ENCODE measurements around the gene CIDEB. TPM values are rescaled to one million over a fixed set of nuclear protein-coding genes. Genes with fewer than 3 reads are reported as not detected.

The CIDEB gene
- total and polyA plus RNA-seq, 9 of the 15 experiments (the other 6 are each of a cell fraction or from before 2014, with no cell fraction given): 0.03 to 0.35 (median 0.09) TPM; not detected in 3

DNA sequence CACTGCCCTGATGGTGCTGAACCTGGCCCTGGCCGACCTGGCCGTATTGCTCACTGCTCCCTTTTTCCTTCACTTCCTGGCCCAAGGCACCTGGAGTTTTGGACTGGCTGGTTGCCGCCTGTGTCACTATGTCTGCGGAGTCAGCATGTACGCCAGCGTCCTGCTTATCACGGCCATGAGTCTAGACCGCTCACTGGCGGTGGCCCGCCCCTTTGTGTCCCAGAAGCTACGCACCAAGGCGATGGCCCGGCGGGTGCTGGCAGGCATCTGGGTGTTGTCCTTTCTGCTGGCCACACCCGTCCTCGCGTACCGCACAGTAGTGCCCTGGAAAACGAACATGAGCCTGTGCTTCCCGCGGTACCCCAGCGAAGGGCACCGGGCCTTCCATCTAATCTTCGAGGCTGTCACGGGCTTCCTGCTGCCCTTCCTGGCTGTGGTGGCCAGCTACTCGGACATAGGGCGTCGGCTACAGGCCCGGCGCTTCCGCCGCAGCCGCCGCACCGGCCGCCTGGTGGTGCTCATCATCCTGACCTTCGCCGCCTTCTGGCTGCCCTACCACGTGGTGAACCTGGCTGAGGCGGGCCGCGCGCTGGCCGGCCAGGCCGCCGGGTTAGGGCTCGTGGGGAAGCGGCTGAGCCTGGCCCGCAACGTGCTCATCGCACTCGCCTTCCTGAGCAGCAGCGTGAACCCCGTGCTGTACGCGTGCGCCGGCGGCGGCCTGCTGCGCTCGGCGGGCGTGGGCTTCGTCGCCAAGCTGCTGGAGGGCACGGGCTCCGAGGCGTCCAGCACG is 8.2 kb upstream of the CIDEB start (continued):
- TF ChIP-seq, protein P1, sequence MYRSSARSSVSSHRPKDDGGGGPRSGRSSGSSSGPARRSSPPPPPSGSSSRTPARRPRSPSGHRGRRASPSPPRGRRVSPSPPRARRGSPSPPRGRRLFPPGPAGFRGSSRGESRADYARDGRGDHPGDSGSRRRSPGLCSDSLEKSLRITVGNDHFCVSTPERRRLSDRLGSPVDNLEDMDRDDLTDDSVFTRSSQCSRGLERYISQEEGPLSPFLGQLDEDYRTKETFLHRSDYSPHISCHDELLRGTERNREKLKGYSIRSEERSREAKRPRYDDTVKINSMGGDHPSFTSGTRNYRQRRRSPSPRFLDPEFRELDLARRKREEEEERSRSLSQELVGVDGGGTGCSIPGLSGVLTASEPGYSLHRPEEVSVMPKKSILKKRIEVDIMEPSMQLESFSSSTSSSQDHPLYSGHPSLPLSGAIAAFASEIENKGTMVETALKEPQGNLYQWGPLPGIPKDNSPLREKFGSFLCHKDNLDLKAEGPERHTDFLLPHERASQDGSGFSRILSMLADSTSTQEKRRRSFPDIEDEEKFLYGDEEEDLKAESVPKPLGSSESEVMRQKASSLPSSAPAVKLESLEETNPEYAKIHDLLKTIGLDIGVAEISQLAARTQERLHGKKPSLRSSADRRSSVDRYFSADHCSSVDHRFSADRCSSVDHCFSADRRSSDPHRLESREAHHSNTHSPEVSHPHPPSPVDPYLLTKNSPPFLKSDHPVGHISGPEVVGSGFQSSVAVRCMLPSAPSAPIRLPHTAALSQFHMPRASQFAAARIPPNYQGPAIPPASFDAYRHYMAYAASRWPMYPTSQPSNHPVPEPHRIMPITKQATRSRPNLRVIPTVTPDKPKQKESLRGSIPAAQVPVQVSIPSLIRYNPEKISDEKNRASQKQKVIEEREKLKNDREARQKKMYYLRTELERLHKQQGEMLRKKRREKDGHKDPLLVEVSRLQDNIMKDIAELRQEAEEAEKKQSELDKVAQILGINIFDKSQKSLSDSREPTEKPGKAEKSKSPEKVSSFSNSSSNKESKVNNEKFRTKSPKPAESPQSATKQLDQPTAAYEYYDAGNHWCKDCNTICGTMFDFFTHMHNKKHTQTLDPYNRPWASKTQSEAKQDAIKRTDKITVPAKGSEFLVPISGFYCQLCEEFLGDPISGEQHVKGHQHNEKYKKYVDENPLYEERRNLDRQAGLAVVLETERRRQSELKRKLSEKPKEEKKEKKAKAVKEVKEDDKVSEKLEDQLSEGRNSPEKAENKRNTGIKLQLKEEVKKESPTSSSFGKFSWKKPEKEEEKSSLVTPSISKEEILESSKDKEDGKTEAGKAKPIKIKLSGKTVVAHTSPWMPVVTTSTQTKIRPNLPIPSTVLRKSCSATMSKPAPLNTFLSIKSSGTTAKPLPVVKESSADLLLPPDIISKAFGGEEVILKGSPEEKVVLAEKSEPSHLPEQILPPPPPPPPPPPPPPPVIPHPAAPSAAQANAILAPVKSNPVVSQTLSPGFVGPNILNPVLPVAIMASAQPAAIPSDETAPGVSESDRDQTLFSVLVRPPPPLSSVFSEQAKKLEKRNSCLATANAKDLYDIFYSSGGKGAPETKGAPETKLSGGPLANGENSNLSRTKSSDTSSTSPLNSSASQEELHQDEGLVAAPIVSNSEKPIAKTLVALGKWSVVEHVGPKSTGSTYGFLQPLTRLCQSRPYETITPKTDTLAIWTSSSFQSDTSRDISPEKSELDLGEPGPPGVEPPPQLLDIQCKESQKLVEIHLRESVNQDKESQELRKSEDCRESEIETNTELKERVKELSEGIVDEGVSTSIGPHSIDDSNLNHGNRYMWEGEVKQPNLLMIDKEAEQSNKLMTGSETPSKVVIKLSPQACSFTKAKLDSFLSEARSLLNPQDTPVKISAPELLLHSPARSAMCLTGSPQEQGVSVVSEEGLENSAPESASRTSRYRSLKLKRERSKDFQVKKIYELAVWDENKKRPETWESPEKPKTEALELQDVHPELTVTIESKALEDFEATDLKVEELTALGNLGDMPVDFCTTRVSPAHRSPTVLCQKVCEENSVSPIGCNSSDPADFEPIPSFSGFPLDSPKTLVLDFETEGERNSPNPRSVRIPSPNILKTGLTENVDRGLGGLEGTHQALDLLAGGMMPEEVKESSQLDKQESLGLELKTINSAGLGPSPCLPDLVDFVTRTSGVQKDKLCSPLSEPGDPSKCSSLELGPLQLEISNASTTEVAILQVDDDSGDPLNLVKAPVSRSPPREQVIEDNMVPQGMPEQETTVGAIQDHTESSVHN (IDR thresholded peaks at IDR 0.05; ENCODE audit: borderline replicate concordance in 1 of 2, low read depth in 1 of 2): no peak
- peak; percentile 59; the same call in 1 of the 2 replicates for TF ChIP-seq FOXP1 (CRISPR knock-in tag; IDR thresholded peaks at IDR 0.05)
- TF ChIP-seq ZNF282 (CRISPR knock-in tag; IDR thresholded peaks at IDR 0.05): 0 out of 2 replicates have a peak, but pooled peaks have one; percentile 52
- TF ChIP-seq TCF15 (CRISPR knock-in tag; IDR thresholded peaks at IDR 0.05): no peak
- TF ChIP-seq ZFX (CRISPR knock-in tag; IDR thresholded peaks at IDR 0.05): peak; percentile 96
- no peak for TF ChIP-seq ZNF449 (CRISPR knock-in tag; IDR thresholded peaks at IDR 0.05)
- TF ChIP-seq HNRNPLL (IDR thresholded peaks at IDR 0.05; ENCODE audit: low read depth, low read length, poor library complexity, severe bottlenecking): no peak
- no peak for TF ChIP-seq SLC30A9 (CRISPR knock-in tag; IDR thresholded peaks at IDR 0.05)
- no peak for TF ChIP-seq MBD1 (CRISPR knock-in tag; IDR thresholded peaks at IDR 0.05)
- 0 out of 2 replicates have a peak, but pooled peaks have one; percentile 38 for TF ChIP-seq ZBTB17 (CRISPR knock-in tag; IDR thresholded peaks at IDR 0.05)
- peak; percentile 18; the same call in 1 of the 2 replicates for TF ChIP-seq KLF6 (CRISPR knock-in tag; IDR thresholded peaks at IDR 0.05; ENCODE audit: borderline replicate concordance)
- no peak for TF ChIP-seq NONO (IDR thresholded peaks at IDR 0.05; ENCODE audit: low read depth in 2 of 2, low read length in 1 of 2)
- TF ChIP-seq ARID1B (IDR thresholded peaks at IDR 0.05): 0 out of 2 replicates have a peak, but pooled peaks have one; percentile 14

Measured in K562 (cell line).